Fibroblast of pulmonary artery (primary cell): Measurements from ENCODE around the gene ABHD2.

Source experiments
- DNase-seq: peaks from one replicate; pipeline ENCODE4 v3.0.0-alpha.2; 2010; ENCODE audit warnings: low read depth
- H3K4me3 ChIP-seq: replicated peaks from 2 replicates; pipeline ENCODE4 v1.5.1; 2011; ENCODE audit warnings: low read depth, mild to moderate bottlenecking, control low read depth, low read length, moderate library complexity
- TF ChIP-seq, protein P1 (sequence below): IDR thresholded peaks from 2 replicates; pipeline ENCODE4 v1.5.1; 2011; ENCODE audit warnings: mild to moderate bottlenecking, control low read depth, low read length, inconsistent platforms; ENCODE audit errors: missing control alignments

ABHD2 gene

DNA sequence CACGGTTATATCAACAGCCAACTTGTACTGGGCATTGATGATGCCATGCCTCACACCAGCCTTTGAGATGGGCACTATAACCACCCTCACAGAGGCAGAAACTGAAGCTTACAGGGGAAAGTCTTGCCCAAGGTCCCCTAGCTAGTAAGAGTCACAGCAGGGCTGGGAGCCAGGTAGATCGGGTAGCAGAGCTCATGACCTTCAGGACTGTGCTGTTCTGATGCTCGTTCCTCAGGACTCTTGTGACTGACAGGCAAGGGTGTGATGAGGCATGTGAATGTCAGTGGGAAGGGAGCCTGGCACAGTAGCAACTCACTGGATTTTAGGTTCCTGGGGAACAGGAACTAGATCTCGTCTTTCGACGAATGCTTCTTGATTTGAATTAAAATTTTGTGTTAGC lies 67.4 kb downstream of the ABHD2 start:
- H3K4me3 ChIP-seq = no peak overlapping the region
- TF ChIP-seq, protein P1, sequence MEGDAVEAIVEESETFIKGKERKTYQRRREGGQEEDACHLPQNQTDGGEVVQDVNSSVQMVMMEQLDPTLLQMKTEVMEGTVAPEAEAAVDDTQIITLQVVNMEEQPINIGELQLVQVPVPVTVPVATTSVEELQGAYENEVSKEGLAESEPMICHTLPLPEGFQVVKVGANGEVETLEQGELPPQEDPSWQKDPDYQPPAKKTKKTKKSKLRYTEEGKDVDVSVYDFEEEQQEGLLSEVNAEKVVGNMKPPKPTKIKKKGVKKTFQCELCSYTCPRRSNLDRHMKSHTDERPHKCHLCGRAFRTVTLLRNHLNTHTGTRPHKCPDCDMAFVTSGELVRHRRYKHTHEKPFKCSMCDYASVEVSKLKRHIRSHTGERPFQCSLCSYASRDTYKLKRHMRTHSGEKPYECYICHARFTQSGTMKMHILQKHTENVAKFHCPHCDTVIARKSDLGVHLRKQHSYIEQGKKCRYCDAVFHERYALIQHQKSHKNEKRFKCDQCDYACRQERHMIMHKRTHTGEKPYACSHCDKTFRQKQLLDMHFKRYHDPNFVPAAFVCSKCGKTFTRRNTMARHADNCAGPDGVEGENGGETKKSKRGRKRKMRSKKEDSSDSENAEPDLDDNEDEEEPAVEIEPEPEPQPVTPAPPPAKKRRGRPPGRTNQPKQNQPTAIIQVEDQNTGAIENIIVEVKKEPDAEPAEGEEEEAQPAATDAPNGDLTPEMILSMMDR = no peak
- no peak for DNase-seq

DNA sequence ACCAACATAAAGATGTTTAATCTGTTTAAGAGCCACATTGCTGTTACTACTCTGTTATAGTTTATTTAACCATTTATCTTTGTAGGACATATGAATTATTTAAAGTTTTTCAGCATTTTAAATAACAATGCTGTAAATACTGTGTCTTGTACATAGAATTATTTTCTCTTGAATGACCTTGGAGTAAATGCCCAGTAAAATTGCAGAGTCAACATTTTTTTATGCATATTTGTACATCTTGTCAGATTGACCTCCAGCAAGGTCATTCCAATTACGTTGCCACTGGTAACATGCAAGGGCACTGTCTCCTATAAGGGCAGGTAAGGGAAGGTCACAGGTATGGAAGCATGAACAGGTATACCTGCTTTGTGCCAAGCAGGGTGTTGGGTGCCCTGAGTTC lies 68.8 kb downstream of the ABHD2 start:
- DNase-seq = no peak
- TF ChIP-seq, protein P1 = no peak
- H3K4me3 ChIP-seq = no peak overlapping the region

DNA sequence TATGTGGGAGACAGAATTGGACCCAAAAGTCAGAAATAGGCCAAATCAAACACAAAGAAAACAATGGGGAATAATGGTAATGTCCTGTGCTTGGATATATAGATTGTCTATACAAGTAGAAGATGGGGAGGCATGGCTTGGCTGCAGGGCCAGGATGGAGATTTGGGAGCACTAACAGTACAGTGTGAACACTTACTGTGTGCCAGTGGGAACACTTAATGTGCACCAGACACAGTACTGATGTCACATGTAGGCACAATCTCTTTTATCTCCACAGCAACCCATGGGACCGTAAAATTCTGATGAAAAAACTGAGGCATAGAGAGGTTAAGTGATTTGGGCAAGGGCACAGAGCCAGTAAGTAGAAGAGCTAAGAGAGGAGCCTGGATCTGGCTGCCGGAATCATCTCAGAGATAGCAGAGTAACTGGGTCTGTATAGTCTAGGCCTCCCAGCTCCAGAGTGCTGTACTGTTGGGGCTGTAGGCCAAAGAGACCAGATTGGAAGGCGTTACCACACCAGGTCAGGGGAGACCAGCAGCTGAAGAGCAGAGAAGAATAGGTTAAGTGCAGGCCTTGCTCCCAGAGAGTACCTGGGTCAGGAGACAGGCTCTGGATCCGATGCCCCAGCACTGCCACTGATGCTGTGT lies 69.8 kb downstream of the ABHD2 start:
- DNase-seq = no peak
- TF ChIP-seq, protein P1 = no peak

DNA sequence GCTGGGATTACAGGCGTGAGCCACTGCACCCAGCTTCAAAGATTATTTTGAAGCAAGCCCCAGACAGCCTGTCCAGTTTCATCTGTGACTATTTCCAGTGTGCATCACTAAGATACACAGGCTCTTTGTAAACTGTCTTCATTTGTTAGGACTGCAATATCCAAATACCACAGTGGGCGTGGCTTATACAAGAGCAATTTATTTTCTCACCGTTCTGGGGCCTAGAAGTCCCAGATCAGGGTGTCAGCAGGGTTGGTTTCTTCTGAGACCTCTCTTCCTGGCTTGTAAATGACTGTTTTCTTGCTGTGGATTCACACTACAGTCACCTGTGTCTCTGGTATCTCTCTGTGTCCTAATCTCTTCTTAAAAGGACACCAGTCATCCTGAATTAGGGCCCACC lies 73.4 kb downstream of the ABHD2 start:
- H3K4me3 ChIP-seq = no peak overlapping the region
- no peak for DNase-seq
- TF ChIP-seq, protein P1 = no peak

More for the DNA sequence above, 69.8 kb downstream of the ABHD2 start:
- no peak overlapping the region for H3K4me3 ChIP-seq

DNA sequence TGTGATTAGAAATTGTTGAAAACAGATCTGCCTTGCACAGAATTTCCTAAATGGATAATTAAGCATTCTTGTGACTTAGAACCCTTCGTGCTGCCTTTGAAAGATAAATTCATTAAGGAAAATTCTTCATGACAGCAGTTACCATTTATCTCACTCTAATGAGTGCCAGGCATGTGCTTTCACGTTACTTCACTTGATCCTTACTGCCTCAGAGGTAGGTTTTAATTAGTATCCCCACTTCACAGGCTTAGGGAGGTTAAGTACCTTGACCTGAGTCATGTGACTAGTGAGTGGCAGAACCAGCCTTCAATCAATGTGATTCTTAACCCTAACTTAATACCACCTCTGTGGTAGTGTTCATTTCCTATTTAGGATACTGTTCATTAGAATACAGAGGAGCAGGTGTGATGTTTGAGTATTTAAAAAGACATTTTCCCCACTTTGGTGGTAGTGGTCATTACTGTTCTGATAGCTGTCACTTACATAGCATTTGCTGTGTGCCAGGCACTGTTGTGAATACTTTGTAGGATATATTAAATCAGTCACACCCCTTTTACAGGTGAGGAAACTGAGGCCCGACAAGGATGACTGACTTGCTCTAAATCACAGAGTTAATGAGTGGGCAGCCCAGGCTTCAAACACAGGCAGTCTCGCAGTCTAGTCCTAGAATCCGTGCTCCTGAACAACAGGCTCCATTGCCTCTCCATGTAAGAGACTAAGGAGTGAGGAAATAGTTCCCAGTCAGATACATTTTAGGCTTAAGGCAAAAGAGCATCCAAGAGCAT lies 75.2 kb downstream of the ABHD2 start:
- no peak for DNase-seq
- TF ChIP-seq, protein P1 = no peak
- H3K4me3 ChIP-seq = no peak overlapping the region

DNA sequence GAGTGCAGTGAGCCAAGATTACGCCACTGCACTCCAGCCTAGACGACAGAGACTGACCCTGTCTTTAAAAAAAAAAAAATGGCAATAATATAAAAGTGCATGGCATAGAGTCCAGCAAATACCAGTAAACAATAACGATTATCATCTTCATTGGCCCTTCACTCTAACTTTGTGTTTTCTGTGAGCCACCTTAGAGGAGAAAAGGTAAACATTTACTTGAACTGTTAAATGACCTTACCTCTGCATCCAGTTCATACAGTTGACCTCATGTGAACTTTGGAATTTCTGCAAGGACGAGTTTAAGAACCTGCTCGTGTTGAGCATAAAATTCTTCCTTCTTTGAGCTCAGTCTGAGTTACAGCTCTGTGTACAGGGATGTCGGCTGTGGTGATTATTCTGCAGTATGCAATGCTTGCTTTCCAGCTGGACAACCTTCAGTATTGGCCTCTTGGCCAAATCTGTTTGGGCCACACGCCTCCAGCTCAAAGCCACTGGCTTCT lies 76.5 kb downstream of the ABHD2 start:
- DNase-seq = no peak
- H3K4me3 ChIP-seq = no peak overlapping the region
- TF ChIP-seq, protein P1 = no peak
